Stimulated activated naive CD8-positive, alpha-beta T cell treated with anti-CD3 and anti-CD28 coated beads, Interleukin-15, Interleukin-2, amounts not matched to agents 100 U/mL and 50 U/mL, for 24 hours (primary cell): Measurements from ENCODE around the gene SPTLC3.

ENCODE experiments used
- ATAC-seq: fragments of 150-1000 bp; cut with Tn5 transposase; one replicate; pipeline ENCODE4 v1.10.0; 2021
- DNase-seq: peaks from one replicate; pipeline ENCODE4 v3.0.0; 2021

SPTLC3 gene

GRCh38 chr20:13031751-13032150 lies 23.0 kb downstream of the SPTLC3 start:
- DNase-seq, result no peak
- no peak for ATAC-seq

DNA sequence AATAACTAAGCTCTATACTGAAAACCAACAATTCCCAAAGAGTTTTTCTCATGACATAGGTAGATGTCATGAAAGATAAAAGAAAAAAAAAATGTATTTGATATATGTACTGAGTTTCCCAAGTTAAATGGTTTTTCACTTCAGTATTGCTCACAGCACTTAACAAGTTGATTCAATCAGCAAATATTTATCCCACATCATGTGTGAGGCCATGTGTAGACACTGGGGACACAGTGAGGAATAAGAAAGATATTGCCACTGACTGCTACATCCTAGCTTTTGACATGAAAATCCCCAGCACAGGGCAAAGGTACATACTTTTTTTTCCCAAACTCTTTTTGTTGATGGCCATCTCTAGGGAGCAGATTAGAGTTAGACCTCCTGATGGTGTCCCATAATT lies 25.3 kb downstream of the SPTLC3 start:
- no peak for ATAC-seq
- DNase-seq, result no peak

DNA sequence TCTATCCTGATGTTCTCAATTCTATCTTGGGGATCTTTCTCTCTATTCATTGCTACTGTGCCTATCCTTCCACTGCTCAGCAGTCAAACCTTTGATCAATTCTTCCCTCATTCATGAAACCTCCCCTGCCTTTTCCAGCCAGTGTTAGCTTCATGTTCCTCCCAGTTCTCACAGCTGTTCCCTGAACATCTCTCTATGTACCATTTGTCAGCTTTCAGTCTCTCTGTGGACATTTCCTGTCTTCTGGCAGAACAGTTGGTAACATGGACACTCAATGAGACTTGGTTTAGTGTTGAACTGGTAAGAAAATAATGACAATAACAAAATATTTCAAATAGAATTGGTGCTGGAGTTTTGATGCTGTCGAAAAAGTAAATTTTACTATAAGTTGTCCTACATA lies 26.2 kb downstream of the SPTLC3 start:
- ATAC-seq (no peak), DNase-seq (no peak)

GRCh38 chr20:13035399-13036152 lies 26.8 kb downstream of the SPTLC3 start:
- DNase-seq (no peak), ATAC-seq (no peak)

GRCh38 chr20:13037727-13038126 lies 29.0 kb downstream of the SPTLC3 start:
- ATAC-seq (no peak), DNase-seq (no peak)

DNA sequence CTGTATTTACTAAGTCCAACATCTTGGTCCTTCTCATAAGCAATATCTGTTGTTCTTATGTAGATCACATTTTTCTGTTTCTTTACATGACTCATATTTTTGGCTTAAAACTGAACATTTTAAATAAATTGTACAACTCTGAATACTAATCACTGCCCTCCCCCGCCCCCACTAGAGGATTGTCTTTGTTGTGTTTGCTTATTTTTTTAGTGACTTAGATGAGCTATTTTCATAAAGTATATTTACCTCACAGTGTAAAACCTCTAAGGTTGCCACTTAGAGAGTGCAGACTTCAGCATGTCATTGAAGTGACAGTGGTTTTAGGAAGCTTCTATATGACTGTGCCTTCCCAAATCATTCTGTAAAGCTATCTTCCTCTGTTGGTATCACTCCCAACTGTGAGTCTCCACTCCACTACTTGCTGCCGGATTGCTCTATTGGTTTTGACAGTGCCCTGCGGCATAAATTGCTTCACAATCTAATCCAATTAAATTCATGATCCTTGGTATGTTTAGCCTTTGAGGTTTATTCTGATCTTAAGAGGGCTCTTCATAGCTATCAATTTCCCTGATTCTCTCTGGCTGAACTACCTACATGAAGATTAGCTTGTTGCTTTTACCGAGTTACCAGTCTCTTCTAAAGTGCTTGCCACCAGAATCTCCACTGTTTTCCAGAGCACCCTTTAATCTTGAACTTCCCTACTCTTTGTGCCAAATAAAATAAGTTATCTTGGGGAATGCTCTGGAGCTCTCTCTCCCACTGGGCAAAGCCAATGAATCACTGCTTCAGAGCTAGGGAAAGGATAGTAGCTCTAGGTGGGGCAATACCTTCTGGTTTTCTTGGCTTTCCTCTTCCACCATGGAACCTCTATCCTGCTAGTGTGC lies 33.0 kb downstream of the SPTLC3 start:
- no peak for DNase-seq
- no peak for ATAC-seq

- DNase-seq (no peak), ATAC-seq (no peak)
These were observed 33.7 kb downstream of the SPTLC3 start for GRCh38 chr20:13042458-13042794.

DNA sequence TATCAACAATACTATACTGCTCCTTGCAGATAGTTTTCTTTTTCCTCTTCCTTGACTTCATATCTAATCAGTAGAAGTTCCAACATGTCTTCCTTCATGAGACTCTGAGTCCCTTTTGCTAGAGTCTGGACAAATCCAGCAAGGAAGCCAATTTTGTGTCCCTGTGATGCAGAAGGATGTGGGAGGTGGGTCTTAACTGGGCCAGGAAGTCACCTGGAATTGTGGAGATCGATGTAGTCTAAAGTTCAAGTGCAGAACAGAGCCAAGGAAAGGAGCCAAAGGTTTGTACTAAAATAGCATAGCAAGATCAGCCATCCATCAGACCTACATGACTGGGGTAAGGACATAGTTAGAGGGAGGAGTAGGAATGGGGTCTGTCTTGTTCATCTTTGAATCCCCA lies 37.6 kb downstream of the SPTLC3 start:
- DNase-seq (no peak), ATAC-seq (no peak)

DNA sequence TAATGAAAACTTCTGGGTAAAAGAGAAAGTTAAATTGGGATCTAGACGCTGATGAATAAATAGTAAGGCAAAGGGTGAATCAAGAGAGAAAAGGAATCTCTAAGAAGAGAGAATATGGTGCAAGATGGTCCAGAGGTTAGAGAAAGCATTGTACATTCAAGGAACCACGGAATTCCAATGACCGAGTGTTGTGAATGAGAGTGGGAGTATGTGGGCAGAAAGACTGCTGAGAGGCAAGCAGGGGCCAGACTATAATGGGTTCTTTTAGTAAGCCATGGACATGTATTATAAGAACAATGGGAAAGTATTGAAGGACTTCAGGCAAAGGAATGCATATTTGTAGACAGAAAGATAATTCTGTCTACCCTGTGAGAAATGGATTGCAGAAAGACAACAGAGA lies 45.2 kb downstream of the SPTLC3 start:
- DNase-seq (no peak), ATAC-seq (no peak)

GRCh38 chr20:13058666-13059389 lies 50.1 kb downstream of the SPTLC3 start:
- ATAC-seq, result no peak
- no peak for DNase-seq

DNA sequence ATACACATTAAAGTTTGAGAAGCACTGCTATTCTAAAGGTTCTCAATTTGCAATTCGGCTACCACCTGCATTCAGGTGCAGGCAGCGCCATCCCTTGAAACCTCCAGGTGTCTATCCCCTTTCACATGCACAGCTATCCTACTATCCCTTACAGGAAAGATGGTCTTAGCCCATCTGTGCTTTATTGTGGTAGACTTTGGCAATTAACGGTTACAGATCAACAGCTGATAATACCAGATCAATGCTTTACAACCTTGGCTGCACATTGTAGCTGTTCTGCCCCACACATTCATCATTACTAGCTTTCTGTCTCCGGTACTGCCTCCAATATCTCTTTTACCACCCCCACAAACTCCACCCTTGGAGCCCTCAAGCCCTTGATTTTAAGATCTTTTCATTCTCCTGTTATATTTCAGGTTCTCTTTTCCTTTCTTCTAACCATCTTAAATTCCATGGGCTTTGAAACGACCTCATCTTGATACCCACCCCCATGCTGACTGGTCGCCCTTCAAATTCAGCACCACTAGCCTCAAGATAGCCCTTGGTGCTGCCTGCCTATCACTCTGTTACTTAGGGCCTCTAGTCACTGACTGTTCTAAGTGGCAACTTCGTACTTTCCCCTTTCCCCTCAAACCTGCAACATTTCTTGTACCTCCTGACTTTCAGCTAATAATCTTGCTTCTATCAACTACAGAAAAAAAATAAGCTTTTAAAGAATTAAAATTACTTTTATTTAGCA lies 50.8 kb downstream of the SPTLC3 start:
- ATAC-seq (no peak), DNase-seq (no peak)

GRCh38 chr20:13060327-13060726 lies 51.6 kb downstream of the SPTLC3 start:
- no peak for DNase-seq
- ATAC-seq, result no peak

DNA sequence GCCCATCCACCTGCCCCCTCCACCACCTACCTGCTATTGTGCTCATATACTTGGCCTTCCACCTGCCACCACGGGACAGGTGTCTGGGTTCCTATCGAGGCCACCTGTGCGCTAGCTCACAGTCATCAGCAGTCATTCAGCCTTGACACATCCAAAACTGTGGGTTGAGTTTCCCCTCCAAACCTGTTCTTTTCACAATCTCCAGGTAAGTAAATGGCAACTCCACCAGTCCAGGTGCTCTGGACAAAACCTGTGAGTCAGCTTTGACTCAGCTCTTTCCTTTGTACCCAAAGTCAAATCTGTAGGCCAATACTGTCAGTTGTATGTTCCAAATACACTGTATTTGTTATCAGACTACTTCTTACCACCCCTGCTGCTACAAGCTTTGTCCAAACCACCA lies 52.6 kb downstream of the SPTLC3 start:
- no peak for DNase-seq
- no peak for ATAC-seq

DNA sequence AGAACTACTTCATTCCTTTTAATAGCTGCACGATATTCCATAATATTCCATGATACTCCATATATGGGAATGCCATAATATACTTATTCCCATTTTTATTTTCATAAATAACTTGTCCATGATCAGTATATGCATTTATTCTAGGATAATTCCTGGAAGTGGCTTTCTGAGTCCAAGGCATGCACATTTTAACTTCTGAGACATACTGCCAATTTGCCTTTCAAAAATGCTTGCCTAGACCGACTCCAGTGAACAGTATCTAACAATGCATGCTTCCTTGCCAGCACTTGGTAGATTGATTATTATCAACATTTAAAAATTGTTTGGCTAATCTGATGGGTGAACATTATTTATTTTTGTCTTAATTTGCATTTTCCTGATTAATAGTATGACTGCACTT lies 54.0 kb downstream of the SPTLC3 start:
- ATAC-seq (no peak), DNase-seq (no peak)

DNA sequence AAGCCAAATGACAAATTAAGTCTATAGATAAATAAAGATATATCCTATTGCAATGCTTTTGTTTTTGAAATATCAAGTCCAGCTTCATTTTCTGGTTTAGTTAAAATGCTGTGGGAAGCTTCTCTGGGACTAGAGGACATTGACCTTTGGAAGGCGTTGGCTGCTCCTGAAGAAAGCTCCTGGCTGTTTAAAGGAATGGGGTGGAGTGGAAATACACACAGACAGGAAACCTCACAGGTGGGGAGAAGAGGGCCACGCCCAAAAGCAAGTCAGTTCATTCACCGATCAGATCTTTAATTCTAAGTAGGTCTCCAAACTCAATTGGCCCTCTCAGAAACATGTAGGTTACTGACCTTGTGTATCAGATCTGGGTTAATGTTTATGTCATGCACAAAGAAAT lies 59.6 kb downstream of the SPTLC3 start:
- ATAC-seq, result no peak
- DNase-seq, result no peak

DNA sequence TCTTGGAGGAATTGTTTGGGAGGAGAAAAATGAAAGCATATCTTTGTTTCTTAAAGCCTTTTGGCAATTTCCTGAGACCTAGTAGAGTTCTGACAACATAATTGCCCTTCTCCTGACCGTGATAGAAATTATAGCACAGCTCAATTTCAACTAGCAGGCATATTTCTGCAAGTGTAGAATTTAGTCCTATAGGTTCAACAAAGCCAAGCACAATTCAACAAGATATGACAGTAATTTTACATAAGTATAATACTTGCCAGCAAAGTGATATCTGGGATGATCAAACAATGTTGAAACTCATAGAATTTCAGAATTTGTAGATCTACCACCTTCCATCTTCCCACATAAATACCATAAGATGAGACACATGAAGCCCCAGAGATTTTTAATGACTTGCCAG lies 73.1 kb downstream of the SPTLC3 start:
- no peak for DNase-seq
- ATAC-seq, result no peak

GRCh38 chr20:13082378-13082777 lies 73.6 kb downstream of the SPTLC3 start:
- DNase-seq (no peak), ATAC-seq (no peak)

GRCh38 chr20:13085275-13085674 lies 76.5 kb downstream of the SPTLC3 start:
- ATAC-seq, result no peak
- DNase-seq, result no peak

GRCh38 chr20:13089950-13090469 lies 81.2 kb downstream of the SPTLC3 start:
- ATAC-seq, result no peak

GRCh38 chr20:13092111-13092510 lies 83.3 kb downstream of the SPTLC3 start:
- ATAC-seq (no peak), DNase-seq (no peak)

More at GRCh38 chr20:13089950-13090469, 81.2 kb downstream of the SPTLC3 start:
- no peak for DNase-seq

GRCh38 chr20:13094976-13095375 lies 86.2 kb downstream of the SPTLC3 start:
- ATAC-seq (no peak), DNase-seq (no peak)

- no peak for DNase-seq
- no peak for ATAC-seq
These were observed 90.1 kb downstream of the SPTLC3 start for GRCh38 chr20:13098720-13099355.
